Endothelial cell of umbilical vein (primary cell): ENCODE data around the gene PRR36. TPM values are rescaled to one million over a fixed set of nuclear protein-coding genes. Genes with fewer than 3 reads are reported as not detected.

Experiments
- BruUV-seq: library from RNA; stranded (reverse); fragments of 400-500 nt; replicated peaks from 2 replicates; lab custom pipeline; 2021; lab: Mats Ljungman, UMichigan
- CTCF ChIA-PET: fragments of 300-600, 350-600 bp; sonication (Branson Sonifier 250); formaldehyde crosslinking; loops from one replicate; lab custom pipeline; 2021; ENCODE audit warnings: antibody characterized with exemption, inconsistent platforms; lab: Charles Lee
- POLR2A ChIA-PET: fragments of 300-600, 350-600 bp; sonication (Branson Sonifier 250); formaldehyde crosslinking; loops from one replicate; lab custom pipeline; 2021; ENCODE audit warnings: antibody characterized with exemption, inconsistent platforms; lab: Charles Lee
- DNase-seq: peaks from one replicate; pipeline ENCODE4 v3.0.0-alpha.2; 2011; ENCODE audit warnings: low read depth, low spot score
- FAIRE-seq: peaks from 2 replicates; lab custom pipeline; 2011; peaks lifted over from hg19 to GRCh38; lab: Jason Lieb, UNC
- H2AFZ ChIP-seq: 2 replicates; pipeline ENCODE4 v1.6.0; 2012; ENCODE audit warnings: low read depth, low read length, control low read depth, inconsistent platforms
- H3K27ac ChIP-seq: 2 replicates; pipeline ENCODE4 v1.5.1; 2011; ENCODE audit warnings: low read depth, mild to moderate bottlenecking, control low read depth, low read length, moderate library complexity; ENCODE audit not compliant: insufficient read depth
- H3K27me3 ChIP-seq, 2 experiments: 2 replicates each; pipeline versions ENCODE4 v1.6.0 to v1.6.1; 2011; ENCODE audit warnings: low read length in 2 of 2, mixed read lengths in 1 of 2; ENCODE audit not compliant: control insufficient read depth in 2 of 2, insufficient read depth in 2 of 2
- H3K36me3 ChIP-seq, 2 experiments: 2 replicates in 1 of 2; 3 replicates in 1 of 2; pipeline ENCODE4 v1.5.1; 2011; ENCODE audit warnings: low read length in 2 of 2, mild to moderate bottlenecking in 1 of 2, moderate library complexity in 1 of 2; ENCODE audit not compliant: control insufficient read depth in 2 of 2, insufficient read depth in 2 of 2; ENCODE audit errors: extremely low read depth in 1 of 2
- H3K4me1 ChIP-seq: 3 replicates; pipeline ENCODE4 v1.5.1; 2011; ENCODE audit warnings: mild to moderate bottlenecking, low read length; ENCODE audit not compliant: control insufficient read depth, insufficient read depth; ENCODE audit errors: extremely low read depth
- H3K4me2 ChIP-seq: 2 replicates; pipeline ENCODE4 v1.6.1; 2011; ENCODE audit warnings: low read length, control low read depth, mixed read lengths; ENCODE audit not compliant: insufficient read depth
- H3K4me3 ChIP-seq, 3 experiments: fragments of 200-600 bp in 1 of 3; sonication (generic), shearing (Covaris generic) in 1 of 3; replicated peaks in 1 of 3; 2 replicates each; pipeline ENCODE4 v1.5.1; 2011 to 2016; ENCODE audit warnings: control low read depth in 3 of 3, low read length in 3 of 3, mild to moderate bottlenecking in 2 of 3, inconsistent platforms in 1 of 3, low read depth in 1 of 3, moderate library complexity in 1 of 3; ENCODE audit not compliant: insufficient read depth in 1 of 3
- H3K79me2 ChIP-seq: 2 replicates; pipeline ENCODE4 v1.6.0; 2012; ENCODE audit warnings: low read length, inconsistent platforms; ENCODE audit not compliant: control insufficient read depth, insufficient read depth
- H3K9ac ChIP-seq: replicated peaks from 2 replicates; pipeline ENCODE3; 2011; ENCODE audit warnings: low read length, control low read depth; ENCODE audit not compliant: insufficient read depth; ENCODE audit errors: extremely low read depth
- H3K9me1 ChIP-seq: replicated peaks from 3 replicates; pipeline ENCODE4 v1.6.0; 2011; ENCODE audit warnings: mild to moderate bottlenecking, low read length; ENCODE audit not compliant: control insufficient read depth, insufficient read depth; ENCODE audit errors: extremely low read depth
- H3K9me3 ChIP-seq: replicated peaks from 2 replicates; pipeline ENCODE4 v1.5.1; 2012; ENCODE audit warnings: low read length, inconsistent platforms; ENCODE audit not compliant: control insufficient read depth, insufficient read depth
- H4K20me1 ChIP-seq: replicated peaks from 2 replicates; pipeline ENCODE3; 2011; ENCODE audit warnings: mild to moderate bottlenecking, low read length; ENCODE audit not compliant: control insufficient read depth, insufficient read depth; ENCODE audit errors: extremely low read depth
- EZH2 ChIP-seq: IDR thresholded peaks from 2 replicates; pipeline ENCODE4 v1.6.1; 2012; ENCODE audit warnings: borderline replicate concordance, low read depth, mild to moderate bottlenecking, moderate library complexity, low read length, inconsistent platforms; ENCODE audit not compliant: severe bottlenecking
- FOS ChIP-seq: IDR thresholded peaks from 2 replicates; pipeline ENCODE4 v1.6.1; 2011; ENCODE audit warnings: mild to moderate bottlenecking, low read length, moderate library complexity, borderline replicate concordance; ENCODE audit not compliant: insufficient read depth
- GATA2 ChIP-seq: IDR thresholded peaks from 2 replicates; pipeline ENCODE4 v1.7.0; 2011; ENCODE audit warnings: low read depth, mild to moderate bottlenecking, moderate library complexity, mixed read lengths, low read length; ENCODE audit not compliant: insufficient read length, insufficient read depth
- JUN ChIP-seq: IDR thresholded peaks from 2 replicates; pipeline ENCODE4 v1.6.1; 2011; ENCODE audit warnings: borderline replicate concordance, low read depth; ENCODE audit not compliant: insufficient read length, insufficient read depth
- MYC ChIP-seq: IDR thresholded peaks from one replicate; pipeline ENCODE4 v1.6.1; 2011; ENCODE audit warnings: mild to moderate bottlenecking, low read depth, low read length
- POLR2A ChIP-seq: IDR thresholded peaks from 2 replicates; pipeline ENCODE4 v1.6.1; 2012; ENCODE audit warnings: low read depth, mild to moderate bottlenecking, control low read depth, low read length
- POLR2AphosphoS5 ChIP-seq: IDR thresholded peaks from 2 replicates; pipeline ENCODE4 v1.6.1; 2012; ENCODE audit warnings: low read depth, mild to moderate bottlenecking, control low read depth, low read length, moderate library complexity; ENCODE audit not compliant: insufficient read depth
- dilution Hi-C: fragments of 300-500 bp; cut with MboI; formaldehyde crosslinking; loops from one replicate; pipeline ENCODE4 v1.15.0; 2019; ENCODE audit warnings: low sequenced_read_pairs; ENCODE audit not compliant: extremely low pct_ligation_motif_present
- intact Hi-C: fragments of 100-400 bp; cut with micrococcal nuclease; formaldehyde crosslinking; loops from one replicate; pipeline ENCODE4 v1.10.0; 2022
- polyA plus RNA-seq, 4 experiments: library from polyadenylated mRNA; depleted of rRNA in 3 of 4; stranded (reverse) in 3 of 4; unstranded in 1 of 4; fragments of >200 nt; gene quantifications; 2 replicates each; pipeline versions ENCODE4 v1.2.1 to v1.2.3, GENCODE V29; 2011 to 2012; ENCODE audit warnings: missing spikeins in 1 of 4
- total RNA-seq: library from RNA; stranded (reverse); gene quantifications from 2 replicates; pipeline ENCODE4 v1.2.3, GENCODE V29; 2021
- TF ChIP-seq, protein P1 (sequence below), 2 donors: IDR thresholded peaks; 1 replicate in 1 of 2; 2 replicates in 1 of 2; pipeline ENCODE4 v1.5.1; 2011; ENCODE audit warnings: low read length in 2 of 2, mild to moderate bottlenecking in 2 of 2, moderate library complexity in 2 of 2, control low read depth in 1 of 2, inconsistent platforms in 1 of 2, low read depth in 1 of 2; ENCODE audit not compliant: insufficient read depth in 1 of 2; ENCODE audit errors: extremely low read depth in 1 of 2
- TF ChIP-seq, protein P2 (sequence below): IDR thresholded peaks from 2 replicates; pipeline ENCODE4 v1.6.1; 2011; ENCODE audit not compliant: insufficient read depth, insufficient read length

Gene PRR36
- total and polyA plus RNA-seq, 2 donors (not counting 3 experiments of a cell fraction or from before 2014, with no cell fraction given), result not detected

DNA sequence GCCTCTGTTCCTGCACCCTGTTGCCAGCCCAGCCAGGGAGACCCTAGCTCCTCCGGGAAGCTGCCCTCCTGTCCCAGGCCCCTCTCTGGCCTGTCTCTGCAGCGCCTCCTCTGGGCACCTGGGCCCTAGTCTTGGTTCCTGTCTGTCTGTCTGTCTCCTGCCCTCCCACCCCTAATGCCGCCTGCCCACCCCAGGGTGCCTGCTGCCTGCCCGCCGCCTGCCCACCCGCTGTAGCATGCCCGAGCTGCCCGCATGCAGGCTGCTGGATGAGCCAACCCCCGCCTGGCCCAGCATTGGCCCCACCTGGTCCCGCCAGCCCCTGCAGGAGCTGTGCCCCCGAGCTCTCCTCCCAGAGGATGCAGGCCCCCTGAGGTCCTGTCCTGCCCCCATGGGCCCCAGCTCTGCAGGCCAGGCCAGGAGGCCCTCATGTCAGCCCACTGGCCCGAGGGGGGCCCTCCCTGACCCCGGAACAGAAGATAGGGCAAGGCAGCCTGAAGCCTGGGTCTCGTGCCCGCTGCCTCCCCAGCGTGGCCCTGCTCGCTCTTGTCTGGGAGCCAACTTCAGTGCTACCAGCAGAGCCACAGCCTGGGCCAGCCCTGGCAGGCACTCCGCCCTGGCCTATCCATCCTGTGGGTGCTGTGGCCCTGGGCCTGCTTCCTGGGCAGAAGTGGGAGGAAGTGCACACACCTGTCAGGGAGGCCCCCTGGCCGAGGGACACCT is 34.7 kb upstream of the PRR36 start:
- dilution Hi-C loops (no loop called here), intact Hi-C loops (no loop called here)
- Histone ChIP-seq H3K79me2 (peaks cover 28% of the 10 kb centered on the region), H2AFZ (no peak overlapping the region), H3K27ac (no peak overlapping the region), H3K4me2 (no peak overlapping the region), H3K4me1 (peaks cover 8% of the 10 kb centered on the region), H3K4me3 (no peak overlapping the region), H4K20me1 (no peaks in the 10 kb centered on the region), H3K9ac (no peak overlapping the region), H3K9me3 (no peaks in the 10 kb centered on the region), H3K27me3 (no peaks in the 10 kb centered on the region), H3K36me3 (peaks cover 0 to 23% of the 10 kb centered on the region in 2 experiments), H3K9me1 (no peaks in the 10 kb centered on the region)
- POLR2A ChIA-PET, result interaction anchor here (0.6 to 0.7 kb wide), 2 partner anchors 12 to 49 kb away, joined by 3 read pairs; no protein-coding TSS in a partner anchor
- CTCF ChIA-PET, result no interaction called here
- no peak for DNase-seq
- no peak for FAIRE-seq
- no TSS peak for BruUV-seq
- TF ChIP-seq, protein P1, sequence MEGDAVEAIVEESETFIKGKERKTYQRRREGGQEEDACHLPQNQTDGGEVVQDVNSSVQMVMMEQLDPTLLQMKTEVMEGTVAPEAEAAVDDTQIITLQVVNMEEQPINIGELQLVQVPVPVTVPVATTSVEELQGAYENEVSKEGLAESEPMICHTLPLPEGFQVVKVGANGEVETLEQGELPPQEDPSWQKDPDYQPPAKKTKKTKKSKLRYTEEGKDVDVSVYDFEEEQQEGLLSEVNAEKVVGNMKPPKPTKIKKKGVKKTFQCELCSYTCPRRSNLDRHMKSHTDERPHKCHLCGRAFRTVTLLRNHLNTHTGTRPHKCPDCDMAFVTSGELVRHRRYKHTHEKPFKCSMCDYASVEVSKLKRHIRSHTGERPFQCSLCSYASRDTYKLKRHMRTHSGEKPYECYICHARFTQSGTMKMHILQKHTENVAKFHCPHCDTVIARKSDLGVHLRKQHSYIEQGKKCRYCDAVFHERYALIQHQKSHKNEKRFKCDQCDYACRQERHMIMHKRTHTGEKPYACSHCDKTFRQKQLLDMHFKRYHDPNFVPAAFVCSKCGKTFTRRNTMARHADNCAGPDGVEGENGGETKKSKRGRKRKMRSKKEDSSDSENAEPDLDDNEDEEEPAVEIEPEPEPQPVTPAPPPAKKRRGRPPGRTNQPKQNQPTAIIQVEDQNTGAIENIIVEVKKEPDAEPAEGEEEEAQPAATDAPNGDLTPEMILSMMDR (IDR thresholded peaks at IDR 0.05; ENCODE audit: extremely low read depth in 1 of 2, insufficient read depth in 1 of 2, low read depth in 1 of 2, low read length in 2 of 2), result no peak
- TF ChIP-seq, protein P2, sequence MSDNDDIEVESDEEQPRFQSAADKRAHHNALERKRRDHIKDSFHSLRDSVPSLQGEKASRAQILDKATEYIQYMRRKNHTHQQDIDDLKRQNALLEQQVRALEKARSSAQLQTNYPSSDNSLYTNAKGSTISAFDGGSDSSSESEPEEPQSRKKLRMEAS, result no peak
- TF ChIP-seq JUN (no peak), POLR2AphosphoS5 (no peak), GATA2 (no peak), MYC (no peak), FOS (no peak), EZH2 (no peak), POLR2A (no peak)
